ENCODE results near the gene PMFBP1.

Gene PMFBP1

DNA sequence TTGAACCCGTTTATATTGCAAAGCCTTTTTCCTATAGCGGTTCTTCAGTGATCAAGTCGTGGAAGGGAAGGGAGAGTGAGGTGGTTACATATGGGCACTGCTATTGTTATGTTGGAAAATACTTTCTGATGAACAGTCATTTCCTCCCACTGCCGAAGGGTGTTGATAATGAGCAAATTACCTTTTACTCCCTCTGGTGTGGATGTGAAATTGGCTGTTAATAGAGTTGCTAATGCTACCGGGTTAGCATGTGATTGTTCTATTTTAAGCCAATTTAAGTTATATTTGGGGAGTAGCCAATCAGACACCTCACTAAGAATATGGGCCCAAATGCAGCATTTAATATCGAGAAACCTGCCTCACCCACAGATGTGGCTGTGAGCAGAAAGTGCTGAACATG is 15.6 kb upstream of the PMFBP1 start:
- no peak for DNase-seq (ENCODE audit: low read depth in 3 of 3, low spot score in 1 of 3)

DNA sequence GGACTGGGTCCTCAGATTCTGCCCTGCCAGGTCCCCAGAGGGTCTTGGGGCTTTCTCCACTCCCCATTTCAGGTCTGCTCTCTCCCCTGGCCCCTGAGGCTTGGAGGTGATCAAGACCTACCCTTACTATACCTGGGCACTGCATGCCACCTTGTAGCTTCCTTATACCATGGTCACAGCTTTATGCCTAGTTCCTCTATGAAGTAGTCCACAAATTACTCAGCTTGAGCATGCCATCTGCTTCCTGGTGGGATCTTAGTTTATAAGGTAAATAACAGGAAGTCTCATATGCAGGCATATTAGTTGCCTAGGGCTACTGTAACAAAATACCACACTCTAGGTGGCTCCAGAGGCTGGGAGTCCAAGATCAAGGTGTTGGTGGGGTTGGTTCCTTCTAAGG is 11.0 kb upstream of the PMFBP1 start:
- no peak for DNase-seq (ENCODE audit: low read depth in 3 of 3, low spot score in 1 of 3)

DNA sequence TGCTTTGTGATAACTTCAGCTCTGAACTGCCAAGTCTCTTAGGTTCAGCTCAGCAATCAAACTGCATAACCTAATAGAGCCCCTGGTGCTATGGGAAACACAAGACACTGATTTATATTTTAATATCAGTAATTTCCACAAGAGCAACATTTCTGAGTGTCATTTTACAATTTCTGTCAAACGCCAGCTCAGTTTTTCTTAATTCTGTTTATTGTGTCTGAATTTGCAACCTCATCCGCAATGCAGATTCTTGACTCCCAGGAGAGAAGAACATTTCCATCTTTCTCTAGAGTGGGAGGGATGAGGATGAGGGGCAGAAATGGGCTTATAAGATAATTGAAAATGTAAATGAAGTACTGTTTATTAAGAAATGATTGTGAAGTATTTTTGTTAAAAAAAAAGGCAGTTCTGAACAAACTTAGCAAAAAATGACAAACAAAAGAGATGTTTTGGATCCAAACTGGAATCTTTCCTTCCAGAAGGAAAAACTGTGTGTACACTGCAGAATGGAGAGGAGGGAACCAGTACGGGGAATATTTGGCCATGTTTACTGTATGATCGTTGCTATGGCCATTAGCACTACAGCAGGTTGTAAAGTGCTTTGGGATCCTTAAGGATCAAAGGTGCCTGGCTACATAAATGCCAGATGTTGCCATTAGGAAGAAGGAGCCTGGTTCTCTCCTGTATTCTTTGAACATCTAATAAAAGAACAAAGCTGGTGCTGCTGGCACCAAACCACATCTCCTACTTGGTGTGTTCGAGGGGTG is 7.4 kb upstream of the PMFBP1 start:
- DNase-seq (ENCODE audit: low read depth in 3 of 3, low spot score in 1 of 3), result no peak

DNA sequence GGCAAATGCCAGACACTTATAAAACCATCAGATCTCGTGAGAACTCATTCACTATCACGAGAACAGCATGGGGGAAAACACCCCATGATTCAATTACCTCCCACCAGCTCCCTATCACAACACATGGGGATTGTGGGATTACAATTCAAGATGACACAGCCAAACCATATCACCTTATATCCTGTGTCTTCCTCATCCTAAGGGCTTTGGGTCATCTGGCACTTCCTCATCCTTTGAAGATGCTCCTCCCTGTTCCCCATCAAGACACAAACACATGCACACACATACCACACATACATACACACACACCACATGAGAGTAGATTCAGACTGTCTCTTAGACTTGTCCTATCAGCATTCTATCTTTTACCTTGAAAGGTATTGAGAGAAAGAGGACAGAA is 2.8 kb upstream of the PMFBP1 start:
- no peak for DNase-seq (ENCODE audit: low read depth in 3 of 3, low spot score in 1 of 3)

DNA sequence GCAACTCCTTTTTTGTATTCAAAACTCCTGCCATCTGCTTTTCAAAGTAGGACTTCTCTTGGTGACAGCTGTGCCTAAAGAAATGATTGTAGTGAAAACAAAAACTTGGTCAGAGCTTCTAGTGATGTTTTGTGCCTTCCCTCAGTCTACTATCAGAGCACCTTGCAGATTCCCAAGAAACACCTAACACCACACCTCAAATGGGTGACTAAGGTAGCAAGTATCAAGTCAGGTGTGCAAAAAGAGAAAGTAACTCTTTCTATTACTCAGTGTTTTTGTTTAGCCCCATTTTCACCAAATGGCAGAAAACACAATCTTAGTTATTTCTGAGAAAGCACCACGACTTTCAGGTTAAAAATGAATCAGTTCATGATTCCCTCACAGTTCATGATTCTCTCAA is 2.0 kb upstream of the PMFBP1 start:
- DNase-seq (ENCODE audit: low read depth in 3 of 3, low spot score in 1 of 3), result no peak

DNA sequence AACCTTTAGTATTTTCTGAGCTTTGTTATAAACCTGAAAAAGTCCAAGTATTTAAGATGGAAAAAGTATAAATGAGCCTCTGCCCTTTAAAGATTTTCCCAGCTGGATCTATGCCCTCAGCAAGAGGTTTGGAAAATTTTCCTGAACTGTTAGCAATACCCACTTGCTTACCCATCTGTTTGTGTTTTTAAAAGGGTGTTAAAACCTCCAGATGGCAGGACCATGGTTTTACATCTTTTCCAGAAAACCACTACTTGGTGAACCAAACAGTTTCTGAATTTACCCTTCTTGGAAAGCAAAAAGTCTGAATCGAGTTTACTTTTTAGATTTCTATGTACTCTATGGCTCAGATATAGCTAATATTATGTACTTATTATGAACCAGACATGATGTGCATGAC is 719 bp downstream of the PMFBP1 start:
- no peak for DNase-seq (ENCODE audit: low read depth in 3 of 3, low spot score in 1 of 3)

DNA sequence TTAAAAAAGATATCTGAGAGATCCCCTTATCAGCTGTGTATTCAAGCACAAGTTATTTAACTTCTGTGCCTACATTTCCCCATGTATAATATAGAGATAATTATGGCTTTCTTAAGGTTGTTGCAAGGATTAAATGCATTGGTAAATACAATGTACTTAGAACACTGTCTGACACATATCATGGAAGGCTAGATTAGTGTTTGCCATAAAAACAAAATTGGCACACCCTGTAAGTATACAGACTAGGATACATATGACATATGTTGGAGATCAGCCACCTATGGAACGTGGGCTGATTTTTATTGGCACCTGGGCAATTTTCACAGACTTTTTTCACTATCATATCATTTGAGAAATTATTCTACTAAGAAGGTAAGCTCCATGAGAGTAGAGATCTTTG is 2.2 kb downstream of the PMFBP1 start:
- DNase-seq (ENCODE audit: low read depth in 3 of 3, low spot score in 1 of 3), result no peak

DNA sequence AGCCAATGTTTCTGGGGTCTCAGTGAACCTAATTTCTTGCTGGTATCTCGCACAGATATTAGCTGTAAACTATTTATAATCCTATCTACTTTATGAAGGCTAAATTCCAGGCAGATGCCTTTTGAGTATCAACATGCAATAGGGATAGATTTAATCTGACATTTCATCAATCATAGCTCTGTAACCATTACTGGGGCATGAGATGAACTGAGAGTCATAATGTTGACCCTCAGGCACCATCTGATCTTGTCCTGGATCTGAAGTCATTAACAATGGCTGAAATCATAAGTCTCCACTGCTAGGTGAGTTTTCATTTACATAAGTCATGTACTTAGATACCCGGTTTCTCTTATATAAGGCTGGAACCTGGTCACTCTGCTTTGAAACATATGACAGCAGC is 3.6 kb downstream of the PMFBP1 start:
- no peak for DNase-seq (ENCODE audit: low read depth in 3 of 3, low spot score in 1 of 3)

DNA sequence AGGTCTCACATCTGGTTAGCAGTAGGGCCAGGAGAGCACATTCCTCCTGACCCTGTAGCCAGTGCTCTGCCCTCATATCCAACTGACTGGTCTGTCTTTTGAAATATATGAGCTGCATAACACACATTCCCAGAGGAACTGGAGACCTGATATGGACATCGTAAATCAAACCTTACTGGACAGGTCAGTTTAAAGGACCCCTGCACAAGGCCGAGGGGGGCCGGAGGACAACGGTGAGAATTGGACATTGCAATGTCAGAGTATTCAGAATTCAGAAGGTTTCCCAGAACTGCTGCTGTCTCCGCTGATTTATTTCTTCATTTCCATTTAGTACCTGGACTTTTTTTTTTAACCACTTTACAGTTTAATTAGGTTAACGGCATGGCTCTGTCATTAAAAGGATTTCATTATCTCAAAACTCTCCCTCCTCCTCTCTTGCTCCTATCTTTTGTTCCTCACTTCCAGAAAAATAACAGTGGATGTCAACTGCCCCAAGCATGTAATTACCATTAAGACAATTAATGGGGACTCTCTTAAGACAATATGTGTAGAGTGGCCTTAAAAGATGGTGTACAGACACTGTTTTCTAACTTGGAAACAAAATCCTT is 4.9 kb downstream of the PMFBP1 start:
- no peak for DNase-seq (ENCODE audit: low read depth in 3 of 3, low spot score in 1 of 3)

DNA sequence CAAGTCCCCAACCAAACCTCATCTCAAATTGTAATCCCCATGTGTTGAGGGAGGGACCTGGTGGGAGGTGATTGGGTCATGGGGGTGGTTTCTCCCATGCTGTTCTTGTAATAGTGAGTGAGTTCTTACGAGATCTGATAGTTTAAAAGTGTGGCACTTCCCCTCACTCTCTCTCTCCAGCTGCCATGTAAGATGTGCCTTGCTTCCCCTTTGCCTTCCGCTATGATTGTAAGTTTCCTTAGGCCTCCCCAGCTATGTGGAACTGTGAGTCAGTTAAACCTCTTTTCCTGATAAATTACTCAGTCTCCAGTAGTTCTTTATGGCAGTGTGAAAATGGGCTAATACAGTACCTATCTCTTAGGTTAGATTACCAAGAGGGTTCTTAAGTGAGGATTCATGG is 5.8 kb downstream of the PMFBP1 start:
- no peak for DNase-seq (ENCODE audit: low read depth in 3 of 3, low spot score in 1 of 3)

DNA sequence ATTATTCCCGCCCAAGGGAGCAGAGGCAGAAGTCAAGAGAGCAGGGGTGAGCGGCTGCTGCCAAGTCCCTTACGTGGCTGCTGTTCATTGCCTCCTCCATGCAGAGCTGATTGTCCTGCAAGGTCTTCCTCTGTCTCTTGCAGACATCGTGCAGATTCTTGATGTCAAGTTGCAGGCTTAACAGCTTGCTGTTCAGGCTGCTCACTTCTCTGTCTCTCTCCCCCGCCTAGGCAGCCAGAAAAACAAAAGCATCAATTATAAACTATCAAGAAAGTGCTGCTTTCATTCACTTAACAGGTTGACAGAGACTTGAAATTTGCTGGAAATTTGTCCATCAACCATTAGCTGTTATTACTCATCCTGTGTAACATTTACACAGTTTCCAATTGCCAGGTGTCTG is 7.3 kb downstream of the PMFBP1 start:
- no peak for DNase-seq (ENCODE audit: low read depth in 3 of 3, low spot score in 1 of 3)

DNA sequence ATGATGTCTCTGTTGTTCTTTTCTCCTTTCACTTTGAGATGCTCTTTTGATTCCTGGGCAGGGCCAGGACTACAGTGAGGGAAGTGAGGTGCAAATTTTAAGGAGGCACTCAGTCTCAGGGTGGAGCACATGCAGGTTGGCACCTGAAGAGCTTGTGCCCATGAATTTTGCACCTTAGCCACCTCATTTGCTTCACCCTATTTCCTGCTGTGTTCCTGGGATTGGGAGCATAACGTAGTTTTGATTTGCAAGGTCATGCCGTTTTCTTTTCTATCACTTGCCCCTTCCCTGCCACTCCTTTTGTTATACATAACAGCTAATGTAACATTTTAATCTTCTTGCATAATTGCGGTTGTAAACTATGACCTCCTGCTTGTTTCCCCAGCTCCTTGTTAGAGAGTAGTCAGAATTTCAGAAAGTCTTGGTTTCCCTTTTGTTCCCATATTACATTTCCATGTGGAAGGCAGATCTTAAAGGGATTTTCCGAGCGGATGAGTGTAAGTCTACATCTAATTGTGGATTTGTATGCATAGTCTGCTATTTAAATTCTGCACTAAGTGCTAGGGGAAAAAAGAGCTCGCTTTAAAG is 9.8 kb downstream of the PMFBP1 start:
- no peak for DNase-seq (ENCODE audit: low read depth in 3 of 3, low spot score in 1 of 3)

DNA sequence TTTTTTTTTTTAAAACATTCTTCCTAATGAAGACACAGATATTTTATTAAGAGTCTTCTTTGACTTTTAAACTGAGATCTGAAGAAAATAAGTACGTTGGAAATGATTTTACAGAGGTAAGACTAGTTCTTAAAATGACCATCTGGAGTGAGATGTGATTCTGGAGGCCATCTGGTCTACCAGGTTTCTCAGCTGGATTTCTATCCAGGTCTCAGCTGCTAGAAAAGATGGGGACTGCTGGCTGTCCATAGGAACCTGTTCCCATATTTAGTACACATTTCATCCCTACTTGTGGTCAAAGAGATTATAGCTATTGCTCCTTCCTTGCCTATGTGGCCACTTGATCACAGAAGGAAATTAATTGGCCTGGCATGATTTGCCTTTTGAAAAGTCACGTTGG is 12.2 kb downstream of the PMFBP1 start:
- no peak for DNase-seq (ENCODE audit: low read depth in 3 of 3, low spot score in 1 of 3)

DNA sequence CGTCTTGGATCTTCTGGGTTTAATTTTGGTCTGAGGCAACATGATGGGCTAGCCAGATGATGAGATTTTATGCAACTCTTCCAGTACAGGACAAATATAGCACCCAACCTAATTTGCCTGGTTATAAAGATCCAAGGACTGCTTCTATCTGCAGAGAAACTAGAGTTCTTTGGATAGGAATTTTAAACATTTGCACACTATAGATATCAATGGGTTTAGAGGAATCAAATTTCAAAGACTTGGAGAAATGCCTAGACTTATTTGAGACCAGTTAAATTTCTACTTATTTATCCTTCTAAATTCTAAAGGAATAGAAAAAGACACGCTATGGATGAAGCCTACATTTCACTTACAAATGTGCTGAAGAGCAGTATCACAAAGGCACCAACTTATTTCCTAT is 12.6 kb downstream of the PMFBP1 start:
- DNase-seq (ENCODE audit: low read depth in 3 of 3, low spot score in 1 of 3), result no peak

DNA sequence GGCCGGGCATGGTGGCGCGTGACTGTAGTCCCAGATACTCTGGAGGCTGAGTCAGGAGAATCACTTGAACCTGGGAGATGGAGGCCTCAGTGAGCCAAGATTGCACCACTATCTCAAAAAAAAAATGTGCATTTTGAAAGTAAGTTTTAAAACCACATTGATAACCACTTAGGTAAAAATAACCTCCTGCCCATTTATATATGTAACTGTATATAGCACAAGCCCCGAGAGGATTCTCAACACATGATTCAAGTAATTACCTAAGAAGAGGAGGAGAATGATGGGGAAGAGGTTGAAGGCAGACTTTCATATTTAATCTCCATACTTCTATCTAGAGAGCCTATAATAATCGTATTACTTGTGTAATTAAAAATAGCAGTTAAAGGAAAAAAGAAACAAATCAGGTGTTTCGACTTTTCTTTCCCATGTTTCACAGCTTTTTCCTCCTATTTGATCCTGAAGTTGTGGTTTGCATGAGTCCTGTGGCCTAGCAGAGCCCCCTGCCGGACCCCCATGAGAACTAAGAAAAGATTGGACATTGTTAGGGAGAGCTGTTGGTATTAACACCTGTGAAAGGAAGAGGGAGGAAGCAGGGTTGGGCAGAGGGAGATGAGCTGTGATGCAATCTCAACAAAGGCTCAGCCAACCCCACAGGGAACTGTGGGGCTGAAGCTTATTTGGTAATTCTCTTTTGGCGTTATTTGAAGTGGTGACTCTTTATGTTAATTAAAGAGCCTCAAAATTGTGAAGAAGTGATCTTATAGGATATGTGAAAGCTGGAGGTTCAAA is 22.1 kb downstream of the PMFBP1 start:
- no peak for DNase-seq (ENCODE audit: low read depth in 3 of 3, low spot score in 1 of 3)

DNA sequence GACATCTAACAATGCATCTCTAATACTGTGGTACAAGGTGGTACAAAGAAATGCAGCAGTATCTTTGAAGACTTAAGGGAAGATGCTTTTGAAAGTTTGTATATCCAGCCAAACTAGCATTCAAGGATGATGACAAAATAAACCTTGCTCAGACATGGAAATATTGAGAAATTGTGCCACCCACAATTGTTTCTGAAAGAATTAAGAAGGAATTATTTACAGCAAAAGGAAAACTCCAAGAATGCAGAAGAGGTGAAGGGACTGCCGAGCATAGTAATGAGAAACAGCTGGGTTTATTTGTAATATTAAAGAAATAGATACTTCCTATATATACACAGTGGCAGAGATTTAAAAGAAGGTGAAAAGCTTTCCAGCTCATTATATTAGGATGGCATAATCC is 29.5 kb downstream of the PMFBP1 start:
- DNase-seq (ENCODE audit: low read depth in 3 of 3, low spot score in 1 of 3), result no peak

DNA sequence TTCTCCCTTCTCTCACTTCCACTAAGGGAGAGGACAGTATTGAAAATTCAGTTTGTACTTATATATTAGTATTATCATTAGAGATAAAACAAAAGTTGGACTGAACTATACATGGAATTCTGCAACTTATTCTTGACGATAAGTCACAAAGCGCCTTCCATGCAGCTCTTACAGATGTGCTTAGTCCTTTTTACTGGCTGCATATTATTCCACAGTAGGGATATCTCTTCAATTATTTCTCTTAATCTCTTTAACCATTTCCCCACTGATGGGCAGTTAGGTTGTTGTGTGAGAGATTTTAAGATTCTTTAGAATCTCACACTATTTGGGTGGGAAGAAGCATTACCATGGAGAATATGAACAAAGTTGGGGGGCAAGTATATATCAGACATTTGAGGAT is 32.0 kb downstream of the PMFBP1 start:
- DNase-seq (ENCODE audit: low read depth in 3 of 3, low spot score in 1 of 3), result no peak

DNA sequence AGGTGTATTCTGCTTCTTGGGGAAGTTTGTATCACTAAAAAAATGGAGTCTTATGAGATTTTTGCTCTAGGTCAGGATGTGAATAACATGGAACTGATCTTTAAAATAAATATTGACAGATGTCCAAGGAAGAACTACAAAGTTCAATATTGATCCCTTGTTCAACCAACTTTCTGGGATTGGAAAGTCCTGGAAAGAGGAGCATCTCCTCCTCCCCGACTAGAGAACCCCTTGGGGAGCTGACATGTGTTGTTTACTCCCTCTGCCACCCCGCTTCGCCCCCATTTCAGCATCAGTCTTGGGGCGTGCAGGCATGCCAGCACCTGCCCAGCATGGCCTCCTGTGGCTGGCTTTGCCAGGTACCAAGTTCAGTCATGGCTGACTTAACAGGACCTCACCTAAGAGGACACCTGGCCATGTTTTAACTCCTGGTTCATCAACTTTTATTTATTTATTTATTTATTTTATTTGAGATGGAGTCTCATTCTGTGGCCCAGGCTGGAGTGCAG is 33.8 kb downstream of the PMFBP1 start:
- no peak for DNase-seq (ENCODE audit: low read depth in 3 of 3, low spot score in 1 of 3)

DNA sequence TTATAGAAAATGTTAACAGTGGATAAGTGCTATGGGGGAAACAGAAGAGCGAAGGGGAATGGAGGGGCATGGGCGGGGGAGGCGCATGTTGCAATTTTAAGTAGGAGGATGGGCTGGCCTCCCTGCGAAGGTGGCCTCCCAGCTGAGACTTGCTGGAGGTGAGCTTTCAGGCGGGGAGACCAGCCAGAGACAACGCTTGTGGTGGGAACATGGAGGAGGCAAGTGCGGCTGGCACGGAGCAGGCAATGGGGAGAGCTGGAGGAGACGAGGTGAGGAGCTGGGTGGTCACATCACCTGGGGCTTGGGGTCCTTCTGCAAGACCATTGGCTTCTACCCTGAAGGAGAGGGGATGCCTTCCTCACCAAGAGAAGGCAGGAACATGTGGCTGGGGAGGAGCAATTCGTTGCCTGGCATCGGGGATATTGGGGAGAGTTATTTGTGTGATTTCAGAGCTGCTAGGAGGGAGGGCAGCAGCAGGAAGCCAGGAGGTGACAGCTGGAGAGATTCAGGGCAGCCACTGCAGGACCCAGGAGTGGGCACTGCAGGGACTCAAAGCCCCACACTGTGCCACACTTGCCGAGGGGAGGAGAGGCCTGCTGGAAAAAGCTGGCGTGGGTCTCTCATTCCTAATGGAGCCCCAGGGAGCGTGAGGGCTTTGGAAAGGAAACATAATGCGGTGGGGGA is 34.4 kb downstream of the PMFBP1 start:
- DNase-seq (ENCODE audit: low read depth in 3 of 3, low spot score in 1 of 3), result no peak

DNA sequence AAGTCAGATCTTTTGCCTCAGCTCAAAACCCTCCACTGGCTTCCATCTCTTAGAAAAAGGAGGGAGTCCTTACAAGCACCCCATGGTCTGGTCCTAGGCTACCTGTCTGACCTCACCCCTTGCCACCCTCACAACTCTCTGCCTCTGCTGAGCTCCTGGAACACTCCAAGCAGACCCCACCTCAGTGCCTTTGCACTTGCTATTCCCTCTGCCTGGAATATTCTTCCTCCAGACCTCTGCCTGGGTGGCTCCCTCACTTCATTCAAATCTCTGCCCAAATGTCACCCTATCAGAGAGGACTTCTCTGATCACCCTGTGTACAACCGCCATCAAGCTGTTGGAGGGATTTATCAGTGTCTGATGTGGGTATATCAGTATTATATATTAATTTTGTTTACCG is 37.4 kb downstream of the PMFBP1 start:
- DNase-seq (ENCODE audit: low read depth in 3 of 3, low spot score in 1 of 3), result no peak

DNA sequence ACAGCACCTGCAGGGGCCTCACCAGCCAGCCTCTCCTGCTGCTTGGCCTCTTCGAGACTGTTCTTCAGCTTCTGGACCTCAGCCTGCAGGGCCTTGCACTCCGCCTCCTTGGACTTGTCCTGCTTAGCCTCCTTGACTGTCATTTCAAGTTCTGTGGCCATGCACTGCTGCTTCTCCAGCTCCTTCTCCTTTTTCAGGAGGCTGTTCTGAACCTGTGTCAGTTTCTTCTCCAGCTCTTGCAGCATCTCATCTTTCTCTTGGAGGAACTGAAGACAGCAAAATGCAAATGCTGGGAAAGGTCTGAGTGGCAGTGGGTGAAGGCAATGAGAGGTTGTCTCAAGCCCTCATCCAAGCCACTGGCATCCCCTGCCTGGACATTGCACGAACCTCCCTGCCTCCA is 39.2 kb downstream of the PMFBP1 start:
- no peak for DNase-seq (ENCODE audit: low read depth in 3 of 3, low spot score in 1 of 3)
